Measurements from ENCODE around the gene CCDC148.
"Not testable (repeated sequence)": the region's sequence is repeated elsewhere in the genome, so short reads cannot be mapped to it uniquely, and the experiment has no call there.

The CCDC148 gene

GRCh38 chr2:158273791-158274190 is 182.8 kb downstream of the CCDC148 start:
- no peak for DNase-seq

DNA sequence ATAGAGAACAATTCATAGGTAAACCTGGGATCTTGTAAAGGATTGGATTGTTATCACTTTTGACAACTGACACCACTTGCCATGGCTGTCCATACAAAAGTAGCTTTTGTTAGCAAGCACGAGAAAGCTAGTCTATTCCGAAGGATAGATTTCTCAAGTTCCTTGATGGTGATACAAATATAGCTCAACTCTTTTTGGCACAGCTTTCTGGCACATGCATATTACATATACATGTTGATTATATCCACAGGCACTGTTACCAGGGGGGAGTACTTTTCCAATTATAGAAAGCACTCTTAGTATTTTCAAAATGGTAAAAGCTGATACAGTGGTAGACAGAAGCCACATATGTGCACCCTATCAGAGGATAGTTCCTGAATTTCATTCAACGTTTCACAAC is 186.0 kb downstream of the CCDC148 start:
- no peak for DNase-seq

- no peak for DNase-seq
Measured at GRCh38 chr2:158269143-158269542, 187.4 kb downstream of the CCDC148 start.

- no peak for DNase-seq
Measured at GRCh38 chr2:158266111-158266510, 190.4 kb downstream of the CCDC148 start.

DNA sequence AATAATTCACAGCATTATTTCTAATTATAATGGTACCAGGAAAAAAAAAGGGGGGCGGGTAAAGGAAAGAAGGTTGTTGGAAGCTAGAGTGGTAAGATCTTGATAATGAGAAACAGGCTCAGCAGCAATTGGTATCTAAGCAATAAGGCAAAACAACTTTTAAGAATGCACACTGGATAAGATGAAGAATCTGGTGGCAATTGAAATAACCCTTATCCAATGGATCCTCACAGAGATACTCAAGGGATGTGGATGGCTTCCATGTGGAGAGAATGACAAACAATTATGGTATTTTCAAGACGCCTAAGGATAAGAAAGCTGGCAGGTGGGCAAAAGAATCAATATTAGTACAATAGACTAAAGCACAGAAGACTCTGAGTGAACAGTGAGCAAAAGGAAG is 201.3 kb downstream of the CCDC148 start:
- DNase-seq: peak; percentile 97

DNA sequence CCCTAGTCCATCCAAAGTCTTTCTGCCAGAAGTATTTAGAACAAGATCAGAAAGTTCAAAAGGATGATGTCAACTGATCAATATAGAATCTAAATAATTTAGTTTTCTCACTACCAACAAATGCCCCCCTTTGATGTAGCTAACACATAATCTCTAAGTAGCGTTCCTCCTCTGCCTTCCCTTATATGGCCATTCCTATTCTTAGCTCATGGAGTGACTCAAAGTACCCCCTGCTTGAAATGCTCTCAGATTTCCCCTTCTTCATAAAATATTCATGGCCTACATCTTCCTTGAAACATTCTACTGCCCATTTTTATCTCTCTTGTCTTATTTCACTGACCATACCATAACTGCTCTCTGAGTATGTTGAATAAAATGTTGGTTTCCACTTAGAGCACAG is 203.4 kb downstream of the CCDC148 start:
- no peak for DNase-seq

GRCh38 chr2:158251356-158251755 is 205.2 kb downstream of the CCDC148 start:
- DNase-seq: no peak

- DNase-seq: no peak
Measured at GRCh38 chr2:158243392-158243791, 213.2 kb downstream of the CCDC148 start.

DNA sequence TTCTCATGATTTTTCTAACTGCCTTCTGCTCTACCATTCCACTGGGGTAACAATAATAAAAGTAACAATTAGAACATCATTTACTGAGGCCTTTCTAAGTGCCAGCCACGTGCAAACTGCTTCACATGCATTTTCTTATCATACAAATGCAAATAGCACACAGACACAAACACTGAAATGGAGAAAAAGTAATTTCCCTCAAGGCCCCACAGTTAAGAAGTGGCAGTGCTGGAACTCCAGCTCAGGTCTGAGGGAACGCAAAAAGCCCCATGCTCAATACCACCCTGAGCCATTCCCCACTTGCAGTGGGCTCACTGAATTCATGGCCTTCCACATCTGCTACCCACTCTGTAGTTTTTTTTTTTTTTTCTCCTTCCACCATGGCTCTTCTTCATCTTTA is 214.3 kb downstream of the CCDC148 start:
- no peak for DNase-seq

DNA sequence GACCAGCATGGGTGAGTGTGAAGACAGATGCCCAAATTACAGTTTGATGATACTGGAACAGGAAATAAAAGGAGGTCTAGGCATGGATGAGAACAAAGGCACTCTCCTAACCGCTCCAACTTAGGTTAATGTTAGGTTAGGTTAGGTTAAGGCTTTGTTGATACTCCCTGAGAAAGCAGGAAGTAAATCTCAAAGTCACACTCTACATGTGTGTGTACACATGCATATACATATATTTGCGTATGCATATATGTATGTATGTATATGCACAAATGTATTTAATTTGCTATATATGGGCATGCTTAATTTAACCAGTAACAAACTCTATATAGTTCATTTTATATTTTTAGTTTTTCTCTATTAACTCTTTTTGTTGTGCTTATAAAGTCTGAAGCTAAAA is 215.6 kb downstream of the CCDC148 start:
- DNase-seq: no peak

GRCh38 chr2:158239271-158239670 is 217.3 kb downstream of the CCDC148 start:
- no peak for DNase-seq

DNA sequence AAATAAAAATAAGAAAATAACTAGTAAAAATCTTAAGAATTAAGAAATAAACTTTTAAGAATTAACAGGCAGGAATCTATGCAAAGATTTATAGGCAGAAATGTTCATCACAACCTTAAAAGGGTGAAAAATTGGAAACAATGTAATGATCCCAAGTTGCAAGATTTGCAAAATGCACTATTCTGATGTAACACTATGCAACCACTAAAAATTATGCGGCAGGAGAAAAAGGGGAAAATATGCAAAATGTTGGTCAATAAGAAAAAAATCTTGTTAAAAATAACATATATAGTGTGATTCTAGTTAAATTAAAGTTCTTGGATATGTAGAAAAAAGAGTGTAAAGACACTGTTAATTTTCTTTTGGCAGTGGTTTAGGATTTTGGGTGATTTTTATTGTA is 222.1 kb downstream of the CCDC148 start:
- DNase-seq: no peak

DNA sequence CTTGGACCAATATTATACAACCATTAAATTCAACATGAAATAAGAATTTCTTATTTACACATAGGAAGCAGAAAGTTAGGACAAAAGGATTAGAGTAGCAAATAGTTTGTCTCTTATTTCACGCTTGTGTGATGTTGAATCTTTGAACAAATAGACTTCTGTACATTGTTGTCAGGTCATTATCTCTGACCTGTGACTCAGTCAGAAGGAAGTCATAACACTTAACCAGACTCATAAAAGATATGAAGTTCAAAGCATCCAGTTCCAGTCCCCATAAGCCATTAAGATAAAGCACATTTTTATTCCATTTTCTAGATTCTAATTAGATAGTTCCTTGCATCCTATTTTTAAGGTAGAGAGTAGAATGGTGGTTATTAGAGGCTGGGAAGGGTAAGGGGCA is 224.1 kb downstream of the CCDC148 start:
- DNase-seq: no peak

DNA sequence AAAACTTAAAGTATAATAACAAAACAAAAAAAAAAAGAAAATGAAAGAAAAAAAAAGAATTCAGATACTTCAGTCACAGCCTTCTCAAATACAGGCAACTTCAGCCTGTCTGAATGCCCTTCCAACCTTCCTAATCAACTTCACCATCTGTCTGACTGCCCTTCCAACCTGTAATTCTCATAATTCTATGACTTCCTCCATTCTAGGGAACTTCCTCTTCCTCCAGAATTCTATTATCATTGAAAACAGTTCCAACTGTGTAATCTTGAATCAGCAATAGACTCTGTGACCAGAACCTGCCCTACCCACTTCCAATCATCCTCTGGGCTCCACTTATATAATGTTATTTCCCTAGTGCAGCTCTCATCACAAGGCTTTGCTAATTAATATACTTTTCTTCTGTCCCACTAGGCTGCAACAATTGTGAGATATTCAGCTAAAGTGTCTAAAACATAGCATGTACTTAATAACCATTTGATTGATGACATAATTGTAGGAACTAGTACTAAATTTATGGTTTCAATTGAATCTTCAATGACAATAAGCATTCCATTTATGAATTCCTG is 227.5 kb downstream of the CCDC148 start:
- DNase-seq: no peak

DNA sequence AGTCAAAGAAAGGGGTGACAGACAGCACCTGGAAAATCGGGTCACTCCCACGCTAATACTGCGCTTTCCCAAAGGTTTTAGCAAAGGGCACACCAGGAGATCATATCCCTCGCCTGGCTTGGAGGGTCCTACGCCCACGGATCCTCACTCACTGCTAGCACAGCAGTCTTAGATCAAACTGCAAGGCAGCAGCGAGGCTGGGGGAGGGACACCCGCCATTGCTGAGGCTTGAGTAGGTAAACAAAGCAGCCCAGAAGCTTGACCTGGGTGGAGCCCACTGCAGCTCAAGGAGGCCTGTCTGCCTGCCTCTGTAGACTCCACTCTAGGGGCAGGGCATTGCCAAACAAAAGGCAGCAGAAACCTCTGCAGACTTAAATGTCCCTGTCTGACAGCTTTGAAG is 233.5 kb downstream of the CCDC148 start:
- not testable (repeated sequence) for DNase-seq

DNA sequence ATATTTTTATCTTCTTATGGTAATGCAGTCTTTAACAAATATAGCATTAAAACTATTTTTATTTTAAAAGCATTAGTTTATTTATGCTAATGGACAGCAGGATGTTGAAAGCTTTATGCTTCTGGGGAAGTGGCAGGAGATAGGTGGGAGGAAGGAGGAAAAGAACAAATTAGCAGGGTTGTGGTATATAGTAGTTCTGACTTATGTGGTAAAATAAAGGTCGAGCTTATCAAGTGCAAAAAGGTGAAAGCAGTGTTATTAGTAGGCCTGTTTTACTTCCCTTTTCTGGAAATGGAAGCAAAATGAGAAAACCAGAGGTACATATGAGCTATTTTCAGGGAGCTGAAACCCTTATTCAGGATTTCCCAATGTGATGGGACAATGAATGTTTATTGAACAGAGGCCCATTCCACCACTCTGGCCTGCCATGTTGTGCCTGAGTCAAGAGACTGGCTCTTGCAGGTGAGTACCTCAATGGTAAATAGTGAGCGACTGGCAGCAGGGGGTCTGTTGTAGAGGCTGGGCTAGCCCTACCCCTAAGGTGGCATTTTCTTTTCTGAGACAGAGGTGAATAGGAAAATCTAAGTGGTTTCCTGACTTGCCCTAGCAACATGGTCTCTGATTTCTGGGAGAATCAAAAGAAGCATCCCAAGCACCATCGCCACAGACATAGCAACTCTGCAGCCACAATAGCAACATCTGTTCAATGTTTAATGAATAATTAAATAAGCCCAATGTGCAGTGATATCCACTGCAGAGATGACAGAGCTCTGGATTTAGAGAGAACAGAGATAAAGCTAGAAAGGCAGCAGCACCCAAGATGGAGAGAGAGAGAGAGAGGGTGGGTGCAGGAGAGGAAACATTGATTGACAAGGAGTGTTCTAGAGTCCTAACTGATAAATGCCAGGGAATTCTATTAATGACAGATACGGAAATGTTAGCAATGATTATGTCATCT is 235.2 kb downstream of the CCDC148 start:
- DNase-seq: no peak

GRCh38 chr2:158217593-158217992 is 239.0 kb downstream of the CCDC148 start:
- no peak for DNase-seq

DNA sequence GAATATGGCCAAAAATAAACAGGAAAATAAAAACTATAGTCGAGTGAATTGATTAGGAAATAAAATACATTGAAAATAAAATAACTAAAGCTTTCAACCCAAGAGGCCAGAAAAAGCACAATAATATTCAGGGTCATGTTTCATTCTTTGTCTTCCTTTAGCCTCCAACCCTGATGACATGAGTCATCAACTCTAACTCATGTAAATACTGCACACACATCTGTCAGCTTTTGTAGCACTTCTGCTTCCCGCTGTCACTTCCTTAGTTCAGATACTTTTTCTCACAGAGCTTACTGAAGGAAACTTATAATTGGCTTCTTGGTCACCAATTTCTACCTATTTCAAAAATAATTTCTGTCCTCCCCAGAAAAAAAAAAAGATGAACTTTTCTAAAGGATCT is 242.1 kb downstream of the CCDC148 start:
- DNase-seq: no peak

DNA sequence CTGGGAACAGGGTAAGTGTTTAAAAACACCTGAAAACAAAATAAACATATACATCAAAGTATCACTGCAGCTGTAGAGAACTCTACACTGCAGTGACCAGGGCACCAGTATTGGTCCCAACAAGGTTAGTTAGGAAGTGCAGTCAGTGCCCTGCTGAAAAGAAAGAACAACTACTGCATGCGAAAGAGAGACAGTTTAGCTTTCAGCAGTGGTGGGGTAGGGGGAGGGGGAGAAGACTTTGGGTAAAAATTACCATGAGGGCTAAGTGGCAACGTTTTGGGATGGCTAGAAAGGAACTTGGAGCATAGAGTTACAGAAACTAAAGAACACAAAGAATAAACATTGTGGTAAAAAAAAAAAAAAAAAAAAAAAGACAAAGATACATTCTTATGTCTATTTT is 242.8 kb downstream of the CCDC148 start:
- DNase-seq: no peak

GRCh38 chr2:158212301-158212700 is 244.3 kb downstream of the CCDC148 start:
- no peak for DNase-seq

DNA sequence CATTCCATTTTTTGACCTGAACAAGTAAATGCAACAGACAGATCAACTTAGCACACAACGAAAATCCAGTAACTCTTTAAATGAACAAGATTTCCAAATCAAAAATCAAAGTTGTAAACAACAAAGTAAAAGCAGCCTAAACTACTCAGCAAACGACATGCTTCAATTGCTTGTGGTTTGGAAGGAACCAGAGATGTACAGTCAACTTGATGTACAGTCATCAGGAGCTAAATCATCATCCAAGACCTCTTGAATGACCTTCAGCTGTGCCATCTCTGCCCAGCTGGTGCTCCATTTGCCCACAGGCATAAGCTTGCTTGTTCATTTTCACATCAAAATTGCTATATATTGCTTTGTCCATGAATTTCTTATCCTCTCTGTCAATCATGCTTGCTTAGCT is 245.1 kb downstream of the CCDC148 start:
- no peak for DNase-seq

DNA sequence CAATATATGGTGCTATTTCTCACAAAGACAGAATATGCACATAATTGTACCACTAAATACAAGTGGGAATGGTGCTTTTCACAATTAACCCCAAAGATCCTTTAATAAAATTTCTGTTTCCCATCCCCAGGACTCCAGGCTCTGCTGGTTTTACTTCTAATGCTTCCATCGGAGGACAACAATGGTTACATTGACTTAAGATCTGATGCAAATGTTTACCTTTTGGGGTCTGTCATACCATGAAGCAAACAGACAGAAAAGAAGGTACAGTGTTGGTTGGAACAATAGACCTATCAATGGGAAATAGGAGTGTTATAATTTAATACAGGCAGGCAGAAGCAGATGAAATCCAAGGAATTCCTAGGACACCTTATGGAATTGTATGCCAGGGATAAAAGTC is 249.2 kb downstream of the CCDC148 start:
- no peak for DNase-seq

DNA sequence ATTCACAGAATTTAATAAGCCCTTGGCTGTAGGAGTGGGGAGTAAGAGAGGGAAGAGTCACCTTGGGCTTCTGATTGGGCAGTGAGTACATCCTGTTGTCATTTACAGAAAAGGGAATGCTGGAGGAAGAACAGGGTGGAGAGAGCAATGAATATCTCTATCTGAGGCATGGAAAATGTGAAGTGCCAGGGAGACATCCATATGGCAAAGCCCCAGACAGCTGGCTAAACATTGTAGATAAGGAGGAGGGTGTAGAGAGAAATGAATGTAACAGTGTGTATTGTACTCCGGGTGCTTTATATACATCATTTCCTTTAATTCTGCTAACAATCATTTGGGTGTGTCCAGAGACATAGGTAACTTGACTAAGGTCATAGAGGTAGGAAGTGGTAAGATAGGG is 251.3 kb downstream of the CCDC148 start:
- no peak for DNase-seq

GRCh38 chr2:158204741-158205165 is 251.8 kb downstream of the CCDC148 start:
- DNase-seq: no peak

All from NCI-H2227 treated with DMSO at 0.1 percent for 48 hours (cell line).